GM23248 (cell line): ENCODE data around the gene GNPDA1.

Source experiments
- EZH2 ChIP-seq: fragments of 200-600 bp; sonication (generic); IDR thresholded peaks from 2 replicates; pipeline ENCODE4 v1.6.1; 2018; ENCODE audit warnings: antibody characterized with exemption, mild to moderate bottlenecking; ENCODE audit not compliant: insufficient read depth, poor library complexity, severe bottlenecking
- EZH2phosphoT487 ChIP-seq: fragments of 200-600 bp; sonication (generic); IDR thresholded peaks from 2 replicates; pipeline ENCODE4 v1.6.1; 2018; ENCODE audit warnings: antibody characterized with exemption, moderate library complexity, mild to moderate bottlenecking, low read depth; ENCODE audit not compliant: insufficient read depth

- TF ChIP-seq EZH2phosphoT487, result no peak
- TF ChIP-seq EZH2, result no peak
Measured at GRCh38 chr5:141986072-141986471, 26.8 kb downstream of the GNPDA1 start.
